ENCODE results near the gene CFAP157.

- TF ChIP-seq EZH2 (IDR thresholded peaks at IDR 0.05) (no peak), FOXP2 (optimal IDR thresholded peaks at IDR 0.05; ENCODE audit: control extremely low read depth, extremely low read length, insufficient read depth) (no peak)
Observed at GRCh38 chr9:127723013-127723412, 16.2 kb downstream of the CFAP157 start.
